SK-N-SH (cell line): ENCODE results near the gene WDR93.

Experiments used
- CTCF ChIP-seq: fragments of 200-600 bp; sonication (generic); IDR thresholded peaks from 2 replicates; pipeline ENCODE4 v1.6.1; 2017; ENCODE audit warnings: antibody characterized with exemption, mild to moderate bottlenecking, moderate library complexity
- EP300 ChIP-seq, 2 experiments: IDR thresholded peaks; 2 replicates each; pipeline versions ENCODE4 v1.4.0 to v1.6.1; 2012; ENCODE audit warnings: borderline replicate concordance in 1 of 2, low read depth in 1 of 2, low read length in 1 of 2
- FOSL2 ChIP-seq: IDR thresholded peaks from 2 replicates; pipeline ENCODE4 v1.4.0; 2012; ENCODE audit warnings: low read depth, mild to moderate bottlenecking, moderate library complexity, borderline replicate concordance
- JUND ChIP-seq: IDR thresholded peaks from 2 replicates; pipeline ENCODE4 v1.4.0; 2012
- NRF1 ChIP-seq: IDR thresholded peaks from 2 replicates; pipeline ENCODE4 v1.6.1; 2012; ENCODE audit warnings: low read depth, mild to moderate bottlenecking, low read length
- POLR2AphosphoS5 ChIP-seq: IDR thresholded peaks from 2 replicates; pipeline ENCODE4 v1.6.1; 2012; ENCODE audit warnings: low read depth, low read length

DNA sequence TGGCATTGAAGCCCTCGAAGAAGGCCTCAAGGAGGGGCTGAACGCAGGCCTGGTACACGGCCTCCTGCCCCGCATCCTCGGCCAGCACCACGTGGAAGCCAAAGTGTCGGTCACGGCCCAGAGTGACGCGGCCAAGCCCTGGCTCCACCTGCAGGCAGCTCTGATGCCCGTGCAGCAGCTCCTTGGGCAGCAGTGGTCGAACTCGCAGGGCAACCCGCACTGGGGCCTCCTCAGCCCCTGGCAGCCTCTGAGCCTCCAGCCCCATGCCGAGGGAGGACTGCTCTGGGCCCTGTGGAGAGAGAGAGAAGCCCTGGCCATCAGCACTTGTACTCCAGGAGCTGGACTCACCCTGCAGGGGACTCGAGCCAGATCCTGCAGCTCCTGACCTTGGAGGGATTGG, 37.9 kb upstream of the WDR93 start:
- no peak for TF ChIP-seq POLR2AphosphoS5
- TF ChIP-seq EP300 (IDR thresholded peaks at IDR 0.05; ENCODE audit: borderline replicate concordance in 1 of 2, low read depth in 1 of 2, low read length in 1 of 2) = no peak
- TF ChIP-seq CTCF = no peak
- TF ChIP-seq JUND = no peak
- TF ChIP-seq FOSL2 = no peak
- no peak for TF ChIP-seq NRF1
